ENCODE measurements around the gene WDR7. TPM values are rescaled to one million over a fixed set of nuclear protein-coding genes. Genes with fewer than 3 reads are reported as not detected.

The WDR7 gene
- total and polyA plus RNA-seq, 2 of the 4 experiments (the other 2 are of a cell fraction): 3.7 to 23.3 TPM

- Histone ChIP-seq H3K79me1 (ENCODE audit: low read depth in 1 of 2, low read length in 2 of 2) (no peaks in the 10 kb centered on the region), H3K27ac (ENCODE audit: insufficient read depth, low read length) (no peak overlapping the region), H4K91ac (ENCODE audit: insufficient read depth, low read depth, low read length) (no peak overlapping the region), H4K20me1 (ENCODE audit: insufficient read depth, low read length) (no peaks in the 10 kb centered on the region), H3K9ac (ENCODE audit: low read depth, low read length) (no peak overlapping the region), H2AFZ (replicated peaks; ENCODE audit: low read length, poor library complexity) (no peak overlapping the region), H2BK120ac (ENCODE audit: low read depth, low read length) (no peak overlapping the region), H3K14ac (replicated peaks; ENCODE audit: low read depth, low read length) (no peak overlapping the region), H2AK9ac (replicated peaks; ENCODE audit: low read depth, low read length, poor library complexity) (no peak overlapping the region), H3K4me2 (ENCODE audit: low read depth, low read length) (no peak overlapping the region), H3K36me3 (ENCODE audit: control insufficient read depth, insufficient read depth, low read length) (peaks cover 9% of the 10 kb centered on the region; the same call in 1 of the 2 replicates), H2BK5ac (ENCODE audit: low read depth, low read length, poor library complexity, severe bottlenecking) (no peak overlapping the region), H3K4me1 (ENCODE audit: control insufficient read depth, insufficient read depth, low read length) (no peaks in the 10 kb centered on the region), H2AK5ac (ENCODE audit: low read depth, low read length) (no peak overlapping the region), H3K4ac (ENCODE audit: low read depth, low read length) (no peak overlapping the region), H2BK15ac (ENCODE audit: low read depth, low read length) (no peak overlapping the region), H3K27me3 (ENCODE audit: control insufficient read depth, insufficient read depth, low read length) (no peaks in the 10 kb centered on the region), H3K4me3 (ENCODE audit: insufficient read depth, low read depth, low read length) (no peak overlapping the region), H3K23ac (ENCODE audit: low read depth, low read length) (no peak overlapping the region), H3K18ac (ENCODE audit: low read depth, low read length) (no peak overlapping the region), H4K8ac (ENCODE audit: low read depth in 2 of 2, low read length in 2 of 2) (no peak overlapping the region), H4K5ac (ENCODE audit: low read depth, low read length) (no peak overlapping the region), H3K56ac (ENCODE audit: extremely low read depth, insufficient read depth, low read length) (no peak overlapping the region), H3K9me3 (ENCODE audit: control insufficient read depth, insufficient read depth, low read length) (no peaks in the 10 kb centered on the region), H2BK20ac (ENCODE audit: low read depth, low read length) (no peak overlapping the region), H3K9me1 (ENCODE audit: insufficient read depth, low read length) (peaks cover 6% of the 10 kb centered on the region)
- DNase-seq (no peak), ATAC-seq (ENCODE audit: low read depth) (no peak)
- TF ChIP-seq RCOR1 (IDR thresholded peaks at IDR 0.05; ENCODE audit: insufficient replicate concordance, low read length) (no peak), RAD21 (IDR thresholded peaks at IDR 0.05; ENCODE audit: low read length) (no peak), USF2 (IDR thresholded peaks at IDR 0.05; ENCODE audit: low read depth, low read length) (no peak), MAFK (IDR thresholded peaks at IDR 0.05; ENCODE audit: low read depth, low read length) (no peak), CEBPB (IDR thresholded peaks at IDR 0.05; ENCODE audit: low read depth, low read length) (no peak), CHD1 (IDR thresholded peaks at IDR 0.05; ENCODE audit: low read depth, low read length) (no peak), NFE2L2 (IDR thresholded peaks at IDR 0.05; ENCODE audit: low read depth, low read length) (no peak), FOS (IDR thresholded peaks at IDR 0.05; ENCODE audit: low read depth, low read length) (no peak), MAZ (IDR thresholded peaks at IDR 0.05; ENCODE audit: borderline replicate concordance, low read depth, low read length) (no peak), SMC3 (IDR thresholded peaks at IDR 0.05; ENCODE audit: low read depth, low read length) (no peak), MXI1 (IDR thresholded peaks at IDR 0.05; ENCODE audit: borderline replicate concordance, low read depth, low read length) (no peak), RFX5 (IDR thresholded peaks at IDR 0.05; ENCODE audit: low read depth, low read length) (no peak)
- TF ChIP-seq, protein P1, sequence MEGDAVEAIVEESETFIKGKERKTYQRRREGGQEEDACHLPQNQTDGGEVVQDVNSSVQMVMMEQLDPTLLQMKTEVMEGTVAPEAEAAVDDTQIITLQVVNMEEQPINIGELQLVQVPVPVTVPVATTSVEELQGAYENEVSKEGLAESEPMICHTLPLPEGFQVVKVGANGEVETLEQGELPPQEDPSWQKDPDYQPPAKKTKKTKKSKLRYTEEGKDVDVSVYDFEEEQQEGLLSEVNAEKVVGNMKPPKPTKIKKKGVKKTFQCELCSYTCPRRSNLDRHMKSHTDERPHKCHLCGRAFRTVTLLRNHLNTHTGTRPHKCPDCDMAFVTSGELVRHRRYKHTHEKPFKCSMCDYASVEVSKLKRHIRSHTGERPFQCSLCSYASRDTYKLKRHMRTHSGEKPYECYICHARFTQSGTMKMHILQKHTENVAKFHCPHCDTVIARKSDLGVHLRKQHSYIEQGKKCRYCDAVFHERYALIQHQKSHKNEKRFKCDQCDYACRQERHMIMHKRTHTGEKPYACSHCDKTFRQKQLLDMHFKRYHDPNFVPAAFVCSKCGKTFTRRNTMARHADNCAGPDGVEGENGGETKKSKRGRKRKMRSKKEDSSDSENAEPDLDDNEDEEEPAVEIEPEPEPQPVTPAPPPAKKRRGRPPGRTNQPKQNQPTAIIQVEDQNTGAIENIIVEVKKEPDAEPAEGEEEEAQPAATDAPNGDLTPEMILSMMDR (conservative IDR thresholded peaks at IDR 0.05; ENCODE audit: low read depth, low read length): no peak
- intact Hi-C loops (cut with micrococcal nuclease): no loop called here
- CTCF ChIA-PET: no interaction called here
- POLR2A ChIA-PET (ENCODE audit: unreplicated experiment): no interaction called here
- dilution Hi-C loops (cut with HindIII; ENCODE audit: low sequenced_read_pairs, unreplicated experiment): no loop called here
- 91% methylated on average over 6 of the region's 15 CpGs; no CpG with 5 or more reads in 1 of the 2 experiments for whole genome bisulfite sequencing, 2 experiments (ENCODE audit: extremely low coverage in 2 of 2, insufficient read length in 1 of 2)
- in situ Hi-C loops (cut with MboI; ENCODE audit: low sequenced_read_pairs): no loop called here
- no TSS peak for BruUV-seq (replicated peaks)
These were observed 376.1 kb downstream of the WDR7 start for GRCh38 chr18:57027190-57027708.
